NB4 (cell line): ENCODE data around the gene CA9.

Source experiments
- DNase-seq: peaks from one replicate; pipeline ENCODE4 v3.0.0; 2010; ENCODE audit warnings: low read depth
- H3K4me3 ChIP-seq: one replicate; pipeline ENCODE4 v1.5.1; 2011; ENCODE audit warnings: mild to moderate bottlenecking, low read depth, low read length, moderate library complexity
- MYC ChIP-seq: IDR thresholded peaks from 2 replicates; pipeline ENCODE4 v1.6.1; 2011; ENCODE audit warnings: low read depth, low read length
- POLR2A ChIP-seq: IDR thresholded peaks from 2 replicates; pipeline ENCODE4 v1.6.1; 2011; ENCODE audit warnings: mild to moderate bottlenecking; ENCODE audit not compliant: insufficient read length; ENCODE audit errors: extremely low read depth
- TF ChIP-seq, protein P1 (sequence below): IDR thresholded peaks from one replicate; pipeline ENCODE4 v1.5.1; 2012; ENCODE audit warnings: low read depth, low read length
- TF ChIP-seq, protein P2 (sequence below): IDR thresholded peaks from 2 replicates; pipeline ENCODE4 v1.6.1; 2011; ENCODE audit warnings: low read depth, low read length

The CA9 gene

DNA sequence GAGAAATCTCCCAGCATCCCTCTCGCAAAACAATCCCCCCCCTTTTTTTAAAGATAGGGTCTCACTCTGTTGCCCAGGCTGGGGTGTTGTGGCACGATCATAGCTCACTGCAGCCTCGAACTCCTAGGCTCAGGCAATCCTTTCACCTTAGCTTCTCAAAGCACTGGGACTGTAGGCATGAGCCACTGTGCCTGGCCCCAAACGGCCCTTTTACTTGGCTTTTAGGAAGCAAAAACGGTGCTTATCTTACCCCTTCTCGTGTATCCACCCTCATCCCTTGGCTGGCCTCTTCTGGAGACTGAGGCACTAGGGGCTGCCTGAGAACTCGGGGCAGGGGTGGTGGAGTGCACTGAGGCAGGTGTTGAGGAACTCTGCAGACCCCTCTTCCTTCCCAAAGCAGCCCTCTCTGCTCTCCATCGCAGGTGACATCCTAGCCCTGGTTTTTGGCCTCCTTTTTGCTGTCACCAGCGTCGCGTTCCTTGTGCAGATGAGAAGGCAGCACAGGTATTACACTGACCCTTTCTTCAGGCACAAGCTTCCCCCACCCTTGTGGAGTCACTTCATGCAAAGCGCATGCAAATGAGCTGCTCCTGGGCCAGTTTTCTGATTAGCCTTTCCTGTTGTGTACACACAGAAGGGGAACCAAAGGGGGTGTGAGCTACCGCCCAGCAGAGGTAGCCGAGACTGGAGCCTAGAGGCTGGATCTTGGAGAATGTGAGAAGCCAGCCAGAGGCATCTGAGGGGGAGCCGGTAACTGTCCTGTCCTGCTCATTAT lies 6.8 kb downstream of the CA9 start:
- peak; percentile 28 for DNase-seq
- TF ChIP-seq POLR2A: no peak
- TF ChIP-seq, protein P1, sequence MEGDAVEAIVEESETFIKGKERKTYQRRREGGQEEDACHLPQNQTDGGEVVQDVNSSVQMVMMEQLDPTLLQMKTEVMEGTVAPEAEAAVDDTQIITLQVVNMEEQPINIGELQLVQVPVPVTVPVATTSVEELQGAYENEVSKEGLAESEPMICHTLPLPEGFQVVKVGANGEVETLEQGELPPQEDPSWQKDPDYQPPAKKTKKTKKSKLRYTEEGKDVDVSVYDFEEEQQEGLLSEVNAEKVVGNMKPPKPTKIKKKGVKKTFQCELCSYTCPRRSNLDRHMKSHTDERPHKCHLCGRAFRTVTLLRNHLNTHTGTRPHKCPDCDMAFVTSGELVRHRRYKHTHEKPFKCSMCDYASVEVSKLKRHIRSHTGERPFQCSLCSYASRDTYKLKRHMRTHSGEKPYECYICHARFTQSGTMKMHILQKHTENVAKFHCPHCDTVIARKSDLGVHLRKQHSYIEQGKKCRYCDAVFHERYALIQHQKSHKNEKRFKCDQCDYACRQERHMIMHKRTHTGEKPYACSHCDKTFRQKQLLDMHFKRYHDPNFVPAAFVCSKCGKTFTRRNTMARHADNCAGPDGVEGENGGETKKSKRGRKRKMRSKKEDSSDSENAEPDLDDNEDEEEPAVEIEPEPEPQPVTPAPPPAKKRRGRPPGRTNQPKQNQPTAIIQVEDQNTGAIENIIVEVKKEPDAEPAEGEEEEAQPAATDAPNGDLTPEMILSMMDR: no peak
- TF ChIP-seq MYC: no peak
- TF ChIP-seq, protein P2, sequence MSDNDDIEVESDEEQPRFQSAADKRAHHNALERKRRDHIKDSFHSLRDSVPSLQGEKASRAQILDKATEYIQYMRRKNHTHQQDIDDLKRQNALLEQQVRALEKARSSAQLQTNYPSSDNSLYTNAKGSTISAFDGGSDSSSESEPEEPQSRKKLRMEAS: no peak
- H3K4me3 ChIP-seq: no peak overlapping the region

DNA sequence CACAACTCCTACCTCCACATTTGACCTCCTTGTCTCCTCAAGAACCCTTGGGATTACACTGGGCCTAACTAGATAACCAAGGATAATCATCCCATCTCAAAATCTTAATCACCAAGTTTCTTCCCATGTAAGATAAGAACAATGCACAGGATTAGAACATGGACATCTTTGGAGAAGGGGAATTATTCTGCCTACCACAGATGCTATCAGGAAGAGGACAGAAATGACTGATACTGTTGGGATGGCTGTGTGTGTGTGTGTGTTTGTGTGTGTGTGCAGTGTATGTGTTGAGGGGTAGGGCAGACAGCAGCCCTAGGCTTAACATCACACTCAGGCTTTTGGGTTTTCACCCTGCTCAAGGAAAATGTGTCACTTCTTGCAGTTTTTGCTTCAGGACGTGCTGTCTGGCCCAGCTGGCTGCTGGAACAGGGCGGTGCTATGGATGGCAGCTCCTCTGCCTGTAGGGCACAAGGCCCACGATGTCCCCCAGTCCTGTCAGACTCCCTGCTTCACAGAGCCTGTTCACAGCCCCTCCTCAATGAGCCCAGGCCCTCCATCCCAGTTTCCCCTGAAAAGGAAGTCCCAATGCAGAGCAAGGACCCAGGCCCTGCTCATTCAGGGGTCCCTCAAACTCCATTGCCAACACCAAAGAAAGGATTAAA lies 7.7 kb downstream of the CA9 start:
- no peak for DNase-seq
- TF ChIP-seq, protein P1: no peak
- TF ChIP-seq MYC (no peak), POLR2A (no peak)
- TF ChIP-seq, protein P2: no peak

DNA sequence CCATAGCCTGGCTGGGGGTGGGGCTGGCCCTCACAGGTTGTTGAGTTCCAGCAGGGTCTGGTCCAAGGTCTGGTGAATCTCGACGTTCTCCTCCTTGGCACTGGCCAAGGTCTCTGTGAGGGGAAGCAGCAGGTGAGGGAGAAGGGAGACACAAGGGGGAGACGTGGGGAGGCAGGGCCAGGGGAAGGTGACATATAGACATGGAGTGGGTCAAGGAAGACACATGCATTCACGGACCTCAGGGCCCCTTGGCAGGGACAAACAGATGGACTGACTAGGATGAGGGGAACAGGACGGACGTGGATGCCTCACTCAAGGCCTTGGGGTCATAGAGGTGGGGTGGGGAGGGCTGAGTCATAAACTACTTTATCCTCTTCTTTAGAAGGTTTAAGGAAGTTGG lies 8.3 kb downstream of the CA9 start:
- TF ChIP-seq POLR2A: no peak
- TF ChIP-seq, protein P1: no peak
- TF ChIP-seq, protein P2: no peak
- no peak for TF ChIP-seq MYC
- H3K4me3 ChIP-seq: no peak overlapping the region
- DNase-seq: no peak

More for the DNA sequence above, 7.7 kb downstream of the CA9 start:
- H3K4me3 ChIP-seq: no peak overlapping the region

DNA sequence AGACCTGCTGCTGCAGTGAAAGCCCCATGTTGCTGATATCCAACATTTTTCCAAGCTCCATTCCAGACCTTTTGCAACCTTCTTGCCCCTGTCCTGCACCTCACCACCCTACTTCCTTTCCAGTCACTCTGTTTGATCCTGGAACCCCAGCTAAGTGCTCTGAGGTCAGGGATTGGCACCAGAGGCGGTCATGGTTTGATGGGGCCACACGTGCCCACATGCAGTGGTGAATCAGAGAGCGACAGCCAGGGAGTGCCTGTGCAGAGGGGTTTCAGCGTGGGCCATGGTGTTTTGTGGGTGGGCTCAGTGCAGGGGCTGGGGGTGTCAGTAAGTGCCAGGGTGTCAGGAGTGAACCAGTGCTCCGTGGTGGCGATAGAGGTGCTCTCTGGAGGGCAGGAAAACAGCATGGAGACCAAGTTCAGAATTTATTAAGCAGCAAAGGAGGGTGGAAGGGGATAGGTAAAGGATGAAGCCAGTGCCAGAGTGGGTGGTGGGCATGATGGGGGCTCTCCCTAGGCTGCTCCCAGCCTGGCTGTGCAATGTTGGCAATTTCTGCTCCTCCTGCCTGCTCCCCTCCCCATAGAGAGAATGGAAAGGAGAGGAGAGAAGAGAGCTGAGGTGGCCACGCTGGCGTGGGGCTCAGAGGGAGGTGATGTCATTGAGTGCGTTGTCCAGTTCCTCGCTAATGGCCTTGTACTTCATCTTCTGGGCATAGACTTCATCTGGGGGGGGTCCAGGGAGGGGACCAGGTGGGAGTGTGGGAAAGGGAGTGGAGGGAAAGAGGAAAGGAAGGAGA lies 9.0 kb downstream of the CA9 start:
- TF ChIP-seq, protein P1: no peak
- TF ChIP-seq POLR2A: no peak
- no peak for DNase-seq

DNA sequence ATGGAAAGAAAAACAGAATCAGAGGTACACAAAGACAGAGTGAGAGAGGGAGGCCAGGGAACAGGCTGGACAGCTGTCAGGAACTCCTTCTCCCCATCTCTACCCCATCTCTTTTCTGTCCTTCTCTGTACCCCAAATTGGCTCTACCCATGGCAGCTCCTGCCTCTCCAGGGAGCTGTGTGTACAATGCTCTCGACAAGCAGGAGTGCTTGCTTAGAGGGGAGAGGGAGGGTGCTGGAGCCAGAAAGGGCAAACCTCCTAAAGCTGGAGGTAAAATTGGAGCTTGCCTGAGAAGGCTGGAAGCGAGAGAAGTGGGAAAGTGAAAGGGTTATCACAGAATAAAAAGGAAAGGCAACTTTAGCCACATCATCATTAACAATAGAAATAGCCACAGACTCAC lies 9.6 kb downstream of the CA9 start:
- TF ChIP-seq POLR2A (no peak), MYC (no peak)
- TF ChIP-seq, protein P2: no peak
- TF ChIP-seq, protein P1: no peak
- H3K4me3 ChIP-seq: no peak overlapping the region
- DNase-seq: no peak

More for the DNA sequence above, 9.0 kb downstream of the CA9 start:
- H3K4me3 ChIP-seq: no peak overlapping the region
